Neuron (in vitro differentiated cells): ENCODE results near the gene SESN3.
A peak's percentile ranks its signal among the peaks of the same experiment; 100 is the strongest.
"Not testable (repeated sequence)": the region's sequence is repeated elsewhere in the genome, so short reads cannot be mapped to it uniquely, and the experiment has no call there.

Experiments used
- H2AFZ ChIP-seq: one replicate; pipeline ENCODE4 v1.6.1; 2013; ENCODE audit warnings: low read depth, mild to moderate bottlenecking, inconsistent platforms, low read length, moderate library complexity
- H3K27me3 ChIP-seq: one replicate; pipeline ENCODE4 v1.6.1; 2013; ENCODE audit warnings: low read length; ENCODE audit not compliant: insufficient read depth
- H3K36me3 ChIP-seq: one replicate; pipeline ENCODE4 v1.6.1; 2013; ENCODE audit warnings: low read length; ENCODE audit not compliant: insufficient read depth
- H3K4me1 ChIP-seq: one replicate; pipeline ENCODE4 v1.6.1; 2013; ENCODE audit warnings: low read length; ENCODE audit not compliant: insufficient read depth
- H3K4me3 ChIP-seq: 2 replicates; pipeline ENCODE4 v1.5.1; 2013; ENCODE audit warnings: mild to moderate bottlenecking, low read length, moderate library complexity
- H3K9me3 ChIP-seq: one replicate; pipeline ENCODE4 v1.6.1; 2013; ENCODE audit warnings: low read length

Gene SESN3

GRCh38 chr11:95231127-95231880, at the start of gene SESN3:
Gene SESN3, minus strand, starts transcription at chr11:95231202. Its CDS starts 342 bp downstream, at chr11:95230860.
- no peaks in the 10 kb centered on the region for H3K27me3 ChIP-seq
- H2AFZ ChIP-seq, result peak within 1 kb of the TSS; percentile 43
- H3K9me3 ChIP-seq, result no peaks in the 10 kb centered on the region
- no peaks in the 10 kb centered on the region for H3K36me3 ChIP-seq
- peaks cover 17% of the 10 kb centered on the region for H3K4me1 ChIP-seq
- H3K4me3 ChIP-seq, result peak within 1 kb of the TSS; percentile 98

- Histone ChIP-seq H3K4me3 (no peak overlapping the region), H3K36me3 (no peaks in the 10 kb centered on the region), H3K9me3 (no peaks in the 10 kb centered on the region), H3K27me3 (no peaks in the 10 kb centered on the region), H3K4me1 (peaks cover 24% of the 10 kb centered on the region), H2AFZ (no peak overlapping the region)
Observed at GRCh38 chr11:95279921-95280868, 49.2 kb upstream of the SESN3 start.

- Histone ChIP-seq H3K4me3 (no peak overlapping the region), H2AFZ (no peak overlapping the region), H3K4me1 (peaks cover 23% of the 10 kb centered on the region), H3K36me3 (no peaks in the 10 kb centered on the region), H3K9me3 (no peaks in the 10 kb centered on the region), H3K27me3 (no peaks in the 10 kb centered on the region)
Observed at GRCh38 chr11:95277868-95278267, 46.9 kb upstream of the SESN3 start.

- Histone ChIP-seq H3K9me3 (no peaks in the 10 kb centered on the region), H3K27me3 (no peaks in the 10 kb centered on the region), H2AFZ (no peak overlapping the region)
Observed at GRCh38 chr11:95276139-95276538, 45.1 kb upstream of the SESN3 start.

GRCh38 chr11:95273618-95274017, 42.6 kb upstream of the SESN3 start:
- H3K4me1 ChIP-seq, result peaks cover 12% of the 10 kb centered on the region
- H3K27me3 ChIP-seq, H2AFZ ChIP-seq, H3K36me3 ChIP-seq, H3K9me3 ChIP-seq, H3K4me3 ChIP-seq: not testable (repeated sequence)

More at GRCh38 chr11:95276139-95276538, 45.1 kb upstream of the SESN3 start:
- H3K4me3 ChIP-seq, result no peak overlapping the region
- peaks cover 9% of the 10 kb centered on the region for H3K4me1 ChIP-seq
- no peaks in the 10 kb centered on the region for H3K36me3 ChIP-seq

GRCh38 chr11:95269036-95269819, 38.2 kb upstream of the SESN3 start:
- Histone ChIP-seq H3K27me3 (no peaks in the 10 kb centered on the region), H2AFZ (no peak overlapping the region), H3K4me1 (peaks cover 12% of the 10 kb centered on the region), H3K4me3 (no peak overlapping the region), H3K9me3 (no peaks in the 10 kb centered on the region), H3K36me3 (no peaks in the 10 kb centered on the region)

- H3K36me3 ChIP-seq, result no peaks in the 10 kb centered on the region
- H3K4me3 ChIP-seq, result no peak overlapping the region
- H3K9me3 ChIP-seq, result no peaks in the 10 kb centered on the region
- no peaks in the 10 kb centered on the region for H3K27me3 ChIP-seq
- H3K4me1 ChIP-seq, result peaks cover 12% of the 10 kb centered on the region
- no peak overlapping the region for H2AFZ ChIP-seq
Observed at GRCh38 chr11:95268391-95268790, 37.4 kb upstream of the SESN3 start.

- Histone ChIP-seq H3K36me3 (no peaks in the 10 kb centered on the region), H3K4me1 (peaks cover 12% of the 10 kb centered on the region), H3K9me3 (no peaks in the 10 kb centered on the region), H3K27me3 (no peaks in the 10 kb centered on the region), H2AFZ (no peak overlapping the region), H3K4me3 (no peak overlapping the region)
Observed at GRCh38 chr11:95267601-95268213, 36.7 kb upstream of the SESN3 start.

GRCh38 chr11:95266751-95267374, 35.9 kb upstream of the SESN3 start:
- Histone ChIP-seq H3K4me3 (no peak overlapping the region), H3K27me3 (no peaks in the 10 kb centered on the region), H3K4me1 (peaks cover 12% of the 10 kb centered on the region), H3K9me3 (no peaks in the 10 kb centered on the region), H2AFZ (no peak overlapping the region), H3K36me3 (no peaks in the 10 kb centered on the region)

- H3K36me3 ChIP-seq, result no peaks in the 10 kb centered on the region
- no peaks in the 10 kb centered on the region for H3K27me3 ChIP-seq
- no peaks in the 10 kb centered on the region for H3K9me3 ChIP-seq
- H3K4me1 ChIP-seq, result peaks cover 7% of the 10 kb centered on the region
- H2AFZ ChIP-seq, result no peak overlapping the region
- no peak overlapping the region for H3K4me3 ChIP-seq
Observed at GRCh38 chr11:95264881-95265280, 33.9 kb upstream of the SESN3 start.

GRCh38 chr11:95262994-95263765, 32.2 kb upstream of the SESN3 start:
- Histone ChIP-seq H2AFZ (no peak overlapping the region), H3K4me1 (peaks cover 5% of the 10 kb centered on the region), H3K27me3 (no peaks in the 10 kb centered on the region), H3K36me3 (no peaks in the 10 kb centered on the region), H3K4me3 (no peak overlapping the region), H3K9me3 (no peaks in the 10 kb centered on the region)
